T-cell (primary cell): Measurements from ENCODE around the gene ID3. TPM values are rescaled to one million over a fixed set of nuclear protein-coding genes. Genes with fewer than 3 reads are reported as not detected.
A peak's percentile ranks its signal among the peaks of the same experiment; 100 is the strongest.

Experiments used
- ATAC-seq, 4 experiments: fragments of 200-7000 bp in 3 of 4; fragments of 150-1000 bp in 1 of 4; cut with Tn5 transposase; replicated peaks in 1 of 4; 1 replicate in 3 of 4; 2 replicates in 1 of 4; pipeline ENCODE4 v1.10.0; 2021; ENCODE audit warnings: moderate library complexity in 3 of 4, mild to moderate bottlenecking in 2 of 4, moderate number of reproducible peaks in 1 of 4
- CTCF ChIA-PET, 2 donors: fragments of 300-600 bp; sonication (Branson Sonifier 250); formaldehyde crosslinking; loops; one replicate each; lab custom pipeline; 2022; ENCODE audit warnings: antibody characterized with exemption in 2 of 2; lab: Charles Lee
- POLR2A ChIA-PET, 2 donors: fragments of 300-600 bp; sonication (Branson Sonifier 250); formaldehyde crosslinking; loops; one replicate each; lab custom pipeline; 2022; ENCODE audit warnings: antibody characterized with exemption in 2 of 2; lab: Charles Lee
- DNase-seq, 35 experiments: peaks; one replicate each; pipeline versions ENCODE4 v3.0.0 to v3.0.0-alpha.2; 2013 to 2023
- H3K27ac ChIP-seq: one replicate; pipeline ENCODE4 v1.5.1; 2013; ENCODE audit warnings: low read length
- H3K27me3 ChIP-seq, 2 experiments: replicated peaks in 1 of 2; 1 replicate in 1 of 2; 2 replicates in 1 of 2; pipeline versions ENCODE4 v1.6.1 to v1.7.0; 2013; ENCODE audit warnings: low read length in 1 of 2, mixed read lengths in 1 of 2; ENCODE audit not compliant: control insufficient read depth in 2 of 2, insufficient read depth in 2 of 2; ENCODE audit errors: extremely low read depth in 1 of 2
- H3K36me3 ChIP-seq, 2 donors: 1 replicate in 1 of 2; 2 replicates in 1 of 2; pipeline versions ENCODE4 v1.6.1 to v1.7.0; 2013; ENCODE audit warnings: low read length in 1 of 2; ENCODE audit not compliant: control insufficient read depth in 2 of 2, insufficient read depth in 1 of 2; ENCODE audit errors: extremely low read depth in 1 of 2
- H3K4me1 ChIP-seq, 2 experiments: 1 replicate in 1 of 2; 2 replicates in 1 of 2; pipeline versions ENCODE4 v1.6.1 to v1.7.0; 2013; ENCODE audit warnings: low read length in 2 of 2, mixed read lengths in 1 of 2; ENCODE audit not compliant: insufficient read depth in 2 of 2, control insufficient read depth in 1 of 2; ENCODE audit errors: extremely low read depth in 1 of 2
- H3K4me3 ChIP-seq, 2 donors: 1 replicate in 1 of 2; 2 replicates in 1 of 2; pipeline versions ENCODE4 v1.5.1 to v1.7.0; 2013; ENCODE audit warnings: mild to moderate bottlenecking in 2 of 2, low read length in 1 of 2, moderate library complexity in 1 of 2; ENCODE audit not compliant: control insufficient read depth in 1 of 2; ENCODE audit errors: extremely low read depth in 1 of 2
- H3K9me3 ChIP-seq: 2 replicates; pipeline ENCODE4 v1.7.0; 2013
- H3K27ac Mint-ChIP-seq, 2 donors: one replicate each; pipeline ENCODE4 v1.8.0; 2020 to 2021; ENCODE audit warnings: mild to moderate bottlenecking in 2 of 2, mixed read lengths in 2 of 2
- H3K27me3 Mint-ChIP-seq, 2 donors: one replicate each; pipeline ENCODE4 v1.8.0; 2021 to 2022; ENCODE audit warnings: mixed read lengths in 2 of 2
- H3K36me3 Mint-ChIP-seq: one replicate; pipeline ENCODE4 v1.8.0; 2021; ENCODE audit warnings: mixed read lengths
- H3K4me1 Mint-ChIP-seq, 3 donors: one replicate each; pipeline ENCODE4 v1.8.0; 2020 to 2022; ENCODE audit warnings: mixed read lengths in 3 of 3, mild to moderate bottlenecking in 1 of 3
- H3K4me3 Mint-ChIP-seq, 3 donors: one replicate each; pipeline ENCODE4 v1.8.0; 2020 to 2022; ENCODE audit warnings: mild to moderate bottlenecking in 3 of 3, mixed read lengths in 3 of 3, moderate library complexity in 3 of 3
- H3K9me3 Mint-ChIP-seq, 3 donors: one replicate each; pipeline ENCODE4 v1.8.0; 2020 to 2022; ENCODE audit warnings: mixed read lengths in 3 of 3
- WGBS: methylation state at CpG from one replicate; pipeline ENCODE4 v1.1.5; 2013; ENCODE audit warnings: missing lambda C conversion rate; ENCODE audit not compliant: insufficient coverage; 5-methylcytosine and 5-hydroxymethylcytosine counted together
- total RNA-seq, 35 experiments: library from RNA in 6 of 35; stranded (reverse) in 6 of 35; fragments of 120-200 nt in 1 of 35; gene quantifications; one replicate each; pipeline versions ENCODE4 v1.2.1 to v1.2.4 and lab custom pipeline; 2013 to 2026

The ID3 gene
- total RNA-seq, 5 donors from 2014 or later (not counting 1 experiment from before 2014, with no cell fraction given), result 20.7 to 99.7 (median 81.3) TPM

DNA sequence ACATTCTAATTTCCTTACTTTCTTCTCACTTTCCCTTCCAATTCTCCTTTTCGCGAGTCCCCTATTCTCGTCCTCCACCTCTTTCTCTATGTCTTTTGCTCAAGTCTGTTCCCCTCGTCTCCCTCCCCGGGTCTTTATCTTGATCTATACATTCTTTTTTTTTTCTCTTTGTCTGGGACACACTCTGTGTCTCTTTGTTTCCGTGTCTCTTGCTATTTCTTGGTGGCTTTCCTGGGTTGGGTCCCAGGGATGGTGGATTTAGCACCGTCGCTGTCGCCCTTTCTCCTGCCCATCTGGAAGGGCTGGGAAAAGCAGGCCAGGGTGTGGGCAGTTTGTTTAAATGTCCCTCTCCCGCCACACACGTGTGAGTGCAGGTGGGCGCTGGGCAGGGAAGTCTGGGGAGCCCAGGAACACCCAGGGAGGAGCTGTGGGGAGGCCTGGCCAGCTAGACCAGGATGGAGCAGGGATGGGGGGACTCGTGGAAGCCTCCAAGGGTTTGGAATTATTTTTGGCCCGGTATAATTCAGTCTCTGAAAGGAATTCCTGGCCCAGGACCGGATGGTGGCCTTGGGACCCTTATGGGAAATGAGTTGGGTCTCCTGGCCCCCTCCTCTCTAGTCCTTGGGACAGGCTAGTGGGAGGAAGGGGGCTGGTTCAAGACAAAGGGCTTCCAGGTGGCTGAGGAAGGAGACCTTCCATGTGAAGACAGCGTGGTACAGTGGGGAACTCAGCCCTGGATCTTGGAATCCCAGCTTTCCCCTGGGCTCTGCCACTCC, 9.5 kb upstream of the ID3 start:
- no peak for DNase-seq
- H3K27ac ChIP-seq, result no peak overlapping the region
- 71% methylated on average over 15 of the region's 16 CpGs for WGBS
- POLR2A ChIA-PET, result interaction anchor here (0.6 kb wide), 2 partner anchors 13 to 1101 kb away, joined by 3 to 6 read pairs; no protein-coding TSS in a partner anchor
- no peaks in the 10 kb centered on the region for H3K36me3 ChIP-seq
- H3K36me3 Mint-ChIP-seq, result no peaks in the 10 kb centered on the region
- CTCF ChIA-PET, result interaction anchor here in 1 of 2 donors (0.6 to 0.7 kb wide), 3 partner anchors 8 to 75 kb away, joined by 3 to 4 read pairs (median 3); no protein-coding TSS in a partner anchor
- peaks cover 0 to 31% of the 10 kb centered on the region in 2 experiments for H3K27me3 ChIP-seq
- H3K4me3 Mint-ChIP-seq, result peak overlapping the region; percentile 79 to 89 (median 82)
- H3K9me3 ChIP-seq, result no peaks in the 10 kb centered on the region
- peaks cover 3 to 22% of the 10 kb centered on the region in 2 experiments for H3K4me1 ChIP-seq
- H3K4me3 ChIP-seq, result peak overlapping the region; percentile 47 to 48
- peak overlapping the region in 1 of 2 donors; percentile 12 for H3K27ac Mint-ChIP-seq
- no peak for ATAC-seq
- no peaks in the 10 kb centered on the region for H3K9me3 Mint-ChIP-seq
- H3K27me3 Mint-ChIP-seq, result peaks cover 6 to 24% of the 10 kb centered on the region in 2 donors
- peaks cover 8 to 15% (median 14%) of the 10 kb centered on the region in 3 donors for H3K4me1 Mint-ChIP-seq

DNA sequence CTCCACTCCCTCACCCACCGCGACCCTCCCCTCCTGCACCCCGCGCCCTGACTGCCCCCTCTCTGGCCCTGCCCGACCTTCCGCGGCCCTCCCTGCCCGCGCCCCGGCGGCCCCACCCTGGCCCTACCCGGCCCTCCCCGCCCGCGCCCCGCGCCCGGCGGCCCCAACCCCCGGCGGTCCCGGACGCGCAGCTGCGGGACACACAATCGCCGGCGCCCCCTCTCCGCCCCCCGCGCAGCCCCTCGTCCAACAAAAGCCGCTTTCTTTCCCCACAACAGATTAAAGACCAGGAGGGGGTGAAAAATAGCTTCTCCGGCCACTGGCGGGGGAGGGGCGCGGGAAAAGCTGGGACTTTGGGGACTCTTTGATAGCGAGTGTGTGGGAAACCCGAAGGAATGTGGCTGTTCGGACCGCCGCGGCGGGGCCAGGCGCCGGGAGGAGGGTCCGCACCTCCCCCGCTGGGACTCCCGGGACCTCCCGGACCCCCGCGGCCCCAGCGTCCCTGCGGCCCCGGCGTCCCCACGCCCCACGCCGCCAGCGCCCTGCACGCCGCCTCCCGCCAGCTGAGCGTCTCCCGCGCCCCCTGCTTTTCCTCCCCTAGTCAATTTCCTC, 8.8 kb upstream of the ID3 start:
- Mint-ChIP-seq H3K4me1 (peaks cover 15 to 22% (median 16%) of the 10 kb centered on the region in 3 donors), H3K36me3 (no peaks in the 10 kb centered on the region), H3K27ac (peak overlapping the region; percentile 46 to 61), H3K4me3 (peak overlapping the region; percentile 79 to 89 (median 82)), H3K9me3 (no peaks in the 10 kb centered on the region), H3K27me3 (peaks cover 6 to 24% of the 10 kb centered on the region in 2 donors)
- ATAC-seq (peak in 2 of 4 experiments; percentile 51 to 53), DNase-seq (no peak)
- Histone ChIP-seq H3K4me3 (peak overlapping the region; percentile 47 to 48), H3K27me3 (peaks cover 0 to 31% of the 10 kb centered on the region in 2 experiments), H3K36me3 (no peaks in the 10 kb centered on the region), H3K27ac (no peak overlapping the region), H3K4me1 (peaks cover 3 to 26% of the 10 kb centered on the region in 2 experiments), H3K9me3 (no peaks in the 10 kb centered on the region)
- ChIA-PET POLR2A (interaction anchor here in 1 of 2 donors (0.6 kb wide), 1 partner anchor 12 kb away, joined by 3 read pairs; no protein-coding TSS in a partner anchor), CTCF (interaction anchor here in 1 of 2 donors (0.6 to 0.7 kb wide), 3 partner anchors 9 to 74 kb away, joined by 3 to 4 read pairs (median 3); no protein-coding TSS in a partner anchor)
- WGBS, result 4% methylated on average over 35 of the region's 66 CpGs

DNA sequence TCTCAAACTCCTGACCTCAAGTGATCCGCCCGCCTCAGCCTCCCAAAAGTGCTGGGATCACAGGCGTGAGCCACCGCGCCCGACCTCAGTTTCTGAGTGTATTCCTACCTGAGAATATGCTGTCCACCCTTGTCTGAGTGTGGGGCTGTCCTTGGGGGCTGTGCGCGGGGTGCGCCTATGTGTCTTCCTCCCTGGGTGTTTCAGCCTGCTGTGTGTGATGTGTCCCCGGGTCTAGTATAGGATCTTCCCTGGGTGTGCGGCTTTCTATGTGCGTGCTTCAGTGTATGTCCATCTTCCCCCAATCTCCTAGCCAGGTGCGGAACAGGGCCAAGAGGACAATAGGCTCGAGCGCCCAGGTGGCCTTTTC, 8.3 kb upstream of the ID3 start:
- CTCF ChIA-PET, result no interaction called here
- Mint-ChIP-seq H3K36me3 (no peaks in the 10 kb centered on the region), H3K4me3 (peak overlapping the region; percentile 71 to 89 (median 77)), H3K27ac (peak overlapping the region; percentile 46 to 61), H3K4me1 (peaks cover 18 to 25% (median 20%) of the 10 kb centered on the region in 3 donors), H3K9me3 (no peaks in the 10 kb centered on the region), H3K27me3 (peaks cover 6 to 24% of the 10 kb centered on the region in 2 donors)
- Histone ChIP-seq H3K36me3 (no peaks in the 10 kb centered on the region), H3K27me3 (peaks cover 0 to 33% of the 10 kb centered on the region in 2 experiments), H3K9me3 (no peaks in the 10 kb centered on the region), H3K4me3 (peak overlapping the region; percentile 24 to 29), H3K27ac (no peak overlapping the region), H3K4me1 (peaks cover 3 to 23% of the 10 kb centered on the region in 2 experiments)
- no peak for DNase-seq
- peak in 2 of 4 experiments; percentile 30 to 47 for ATAC-seq
- POLR2A ChIA-PET, result no interaction called here
- 77% methylated on average over 6 of the region's 15 CpGs for WGBS

- ATAC-seq (no peak), DNase-seq (no peak)
- Mint-ChIP-seq H3K36me3 (no peaks in the 10 kb centered on the region), H3K9me3 (no peaks in the 10 kb centered on the region), H3K4me3 (peak overlapping the region; percentile 22 to 45 (median 38)), H3K4me1 (peaks cover 30 to 37% (median 33%) of the 10 kb centered on the region in 3 donors), H3K27ac (no peak overlapping the region), H3K27me3 (peaks cover 6 to 24% of the 10 kb centered on the region in 2 donors)
- ChIA-PET CTCF (no interaction called here), POLR2A (no interaction called here)
- H3K36me3 ChIP-seq, result no peaks in the 10 kb centered on the region
- H3K4me3 ChIP-seq, result no peak overlapping the region
- 93% methylated on average over 5 of the region's 6 CpGs for WGBS
- no peak overlapping the region for H3K27ac ChIP-seq
- H3K27me3 ChIP-seq, result peaks cover 0 to 33% of the 10 kb centered on the region in 2 experiments
- no peaks in the 10 kb centered on the region for H3K9me3 ChIP-seq
- H3K4me1 ChIP-seq, result peaks cover 14 to 30% of the 10 kb centered on the region in 2 experiments
These were observed 7.0 kb upstream of the ID3 start for GRCh38 chr1:23566304-23566703.

DNA sequence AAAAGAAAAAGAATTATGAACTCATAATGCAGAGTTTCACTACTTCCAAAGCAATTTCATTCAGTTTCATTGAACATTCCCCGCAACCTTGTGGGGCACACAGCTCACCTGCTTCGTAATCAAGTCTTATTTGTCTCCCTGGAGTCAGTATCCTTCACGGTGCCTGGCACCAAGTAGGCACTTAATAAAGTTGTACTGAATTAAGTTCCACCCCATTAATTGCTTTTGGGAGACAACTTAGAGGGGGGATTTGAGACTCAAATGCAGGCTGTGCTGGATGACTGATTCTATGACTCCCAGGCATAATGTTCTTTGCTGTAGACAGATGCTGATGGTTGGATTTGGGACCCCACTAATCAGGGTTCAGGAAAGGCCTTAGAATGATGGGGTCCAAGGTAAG, 6.5 kb upstream of the ID3 start:
- Mint-ChIP-seq H3K36me3 (no peaks in the 10 kb centered on the region), H3K4me3 (peak overlapping the region in 1 of 3 donors; percentile 22), H3K27me3 (peaks cover 6 to 24% of the 10 kb centered on the region in 2 donors), H3K9me3 (no peaks in the 10 kb centered on the region), H3K27ac (peak overlapping the region; percentile 23 to 48), H3K4me1 (peaks cover 34 to 42% (median 38%) of the 10 kb centered on the region in 3 donors)
- Histone ChIP-seq H3K36me3 (no peaks in the 10 kb centered on the region), H3K27ac (no peak overlapping the region), H3K9me3 (no peaks in the 10 kb centered on the region), H3K4me3 (no peak overlapping the region), H3K27me3 (peaks cover 0 to 33% of the 10 kb centered on the region in 2 experiments), H3K4me1 (peaks cover 14 to 30% of the 10 kb centered on the region in 2 experiments)
- no peak for DNase-seq
- CTCF ChIA-PET, result no interaction called here
- WGBS, result 100% methylated on average over 3 of the region's 3 CpGs
- POLR2A ChIA-PET, result no interaction called here
- no peak for ATAC-seq
